NCI-H82 treated with DMSO at 0.1 percent for 48 hours (cell line): ENCODE results near the gene GRN.
"Not testable (repeated sequence)": the region's sequence is repeated elsewhere in the genome, so short reads cannot be mapped to it uniquely, and the experiment has no call there.

Experiments used
- DNase-seq: peaks from one replicate; lab custom pipeline; 2025; ENCODE audit not compliant: unreplicated experiment; lab: John Stamatoyannopoulos, UW

GRN gene

DNA sequence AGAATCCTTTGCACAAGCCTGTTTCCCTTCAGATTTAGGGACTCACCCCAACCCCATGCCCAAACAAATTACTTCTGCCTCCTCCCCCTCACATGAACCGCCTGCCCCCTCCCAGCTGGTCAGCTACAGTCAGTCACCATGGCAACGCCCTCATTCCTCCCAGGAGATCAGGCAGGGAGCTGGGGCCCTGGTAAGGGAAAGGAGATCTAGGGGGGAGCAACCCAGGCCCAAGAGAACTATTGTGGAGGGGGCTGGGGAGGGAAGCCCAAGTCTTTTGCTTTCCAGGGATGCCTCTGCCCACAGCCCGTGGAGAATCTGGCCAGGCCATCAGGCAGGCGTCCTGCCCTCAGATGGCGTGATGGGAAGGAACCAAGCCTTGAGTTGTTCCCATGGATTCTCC lies 15.7 kb downstream of the GRN start:
- DNase-seq = no peak

DNA sequence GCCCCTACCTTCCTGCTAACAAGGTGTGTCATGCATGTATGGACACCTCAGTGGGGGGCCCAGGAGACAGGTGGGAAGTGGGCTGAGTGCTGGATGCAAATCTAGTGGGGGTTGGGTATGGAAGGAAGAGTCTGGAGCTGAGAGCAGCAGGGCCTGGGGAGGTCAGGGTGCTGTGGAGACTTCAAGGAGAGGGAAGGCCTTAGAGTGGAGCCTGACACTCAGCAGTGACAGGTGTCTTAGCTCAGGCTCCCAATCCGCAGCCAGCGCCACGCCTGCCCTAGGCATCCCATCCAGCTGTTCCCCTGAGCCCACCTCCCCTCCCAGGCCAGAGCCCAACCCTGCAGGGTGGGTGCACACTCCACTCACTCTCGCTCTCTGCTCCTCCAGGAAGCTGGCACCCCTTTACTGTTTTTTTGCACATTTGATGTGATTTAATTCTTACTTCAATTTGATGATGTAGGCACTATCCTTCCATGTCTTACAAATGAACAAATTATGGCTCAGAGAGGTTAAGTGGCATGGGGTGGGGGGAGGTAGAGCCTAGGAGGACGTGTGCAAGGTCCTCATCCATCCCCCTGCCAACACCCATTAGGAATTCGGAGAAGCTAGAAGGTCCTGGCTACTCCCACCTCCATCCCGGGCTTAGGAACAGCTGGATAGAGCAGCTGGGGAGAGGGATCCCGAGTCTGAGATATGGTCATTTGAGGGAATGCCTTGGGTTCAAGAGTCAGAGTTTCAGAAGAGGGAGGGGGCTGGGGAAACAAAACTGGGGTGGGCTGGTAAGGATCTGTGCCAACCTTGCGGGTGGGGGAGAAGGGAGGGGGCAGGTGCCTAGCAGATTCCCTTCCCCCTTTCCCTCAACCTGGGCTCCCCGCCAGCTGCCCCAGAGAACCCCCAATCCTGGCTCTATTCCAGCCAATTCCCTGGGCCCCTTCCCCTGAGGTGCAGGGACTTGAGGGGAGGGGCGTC lies 16.5 kb downstream of the GRN start:
- DNase-seq = no peak

DNA sequence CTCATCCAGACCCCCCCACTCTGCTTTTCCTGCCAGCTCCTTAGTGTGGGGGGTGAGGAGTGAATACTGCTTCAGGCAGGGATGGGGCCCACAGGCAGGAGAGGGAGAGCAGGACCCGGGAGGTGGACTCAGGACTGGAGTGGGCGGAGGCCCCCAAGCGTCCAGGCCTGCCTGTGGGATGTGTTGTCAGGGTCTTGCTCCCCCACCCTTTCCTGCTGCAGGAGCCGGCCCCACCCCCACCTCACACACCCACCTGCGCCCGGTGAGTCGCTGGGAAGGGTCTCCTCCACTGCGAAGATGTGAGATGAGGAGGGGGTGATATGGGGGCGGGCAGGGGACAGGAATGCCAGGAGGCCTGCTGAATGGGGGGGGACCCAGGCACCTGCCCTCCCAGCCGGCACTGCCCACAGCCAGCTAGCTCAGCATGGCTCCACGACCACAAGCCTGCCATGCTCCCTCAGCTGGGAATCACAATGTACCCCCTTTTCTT lies 17.4 kb downstream of the GRN start:
- no peak for DNase-seq

DNA sequence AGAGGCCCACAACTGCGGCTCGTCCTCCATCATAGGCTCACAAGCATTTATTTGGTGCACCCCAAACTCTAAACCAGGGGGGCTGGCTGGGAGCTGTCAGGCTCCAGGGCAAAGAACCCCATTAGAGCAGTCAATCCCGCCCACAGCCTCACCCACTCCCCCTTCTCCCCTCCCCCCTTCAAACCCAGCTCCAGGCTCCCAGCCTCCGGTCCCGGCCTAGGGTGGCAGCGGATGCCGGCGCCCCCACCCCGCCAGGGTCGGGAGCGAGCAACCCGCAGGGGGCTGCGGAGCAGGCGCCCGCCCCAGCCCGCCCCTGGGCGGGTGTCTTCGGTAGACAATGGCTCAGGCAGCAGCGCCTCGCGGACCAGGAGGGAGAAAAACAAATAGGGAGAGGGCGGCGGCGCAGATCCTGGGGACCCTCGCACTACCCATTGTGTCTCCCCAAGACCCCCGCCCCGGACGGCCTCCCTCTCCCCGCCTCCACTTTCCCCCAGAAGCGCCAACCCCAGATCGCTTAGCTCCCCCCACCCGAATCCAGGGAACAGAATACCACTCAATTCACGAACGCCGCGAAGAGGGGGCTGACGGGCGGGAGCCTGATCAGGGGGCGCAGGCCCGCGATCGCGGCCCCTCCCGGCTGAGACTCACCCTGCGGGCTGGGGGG lies 18.0 kb downstream of the GRN start:
- DNase-seq = no peak

DNA sequence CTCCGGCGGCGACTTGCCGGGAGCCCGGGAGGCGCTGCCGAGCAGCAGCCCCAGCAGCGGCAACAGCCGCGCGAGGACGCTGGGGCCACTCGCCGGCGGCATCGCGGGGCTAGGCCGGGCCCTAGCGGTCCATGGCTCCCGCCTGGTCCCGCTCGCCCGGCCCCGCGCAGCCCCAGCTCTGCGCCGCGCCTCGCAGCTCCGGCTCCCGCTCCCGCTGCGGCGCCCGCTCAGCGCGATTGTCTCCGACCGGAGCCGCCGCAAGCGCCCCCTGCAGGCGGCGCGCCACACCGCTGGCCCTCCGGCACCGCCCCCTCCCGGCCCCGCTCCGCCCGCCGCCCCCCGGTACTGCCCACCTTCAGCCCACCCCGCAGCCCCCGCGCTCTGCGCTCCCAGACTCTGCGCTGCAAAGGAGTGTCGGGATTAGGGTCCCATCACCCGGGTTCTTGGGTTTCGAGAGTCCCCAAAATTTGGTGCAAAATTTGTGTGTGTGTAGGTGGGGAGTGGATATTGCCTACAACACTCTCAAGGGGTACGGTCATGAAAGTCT lies 18.6 kb downstream of the GRN start, which contains the start of gene FAM171A2:
TSS of gene FAM171A2 (minus strand) at position 241 of the 547 bp plus-strand sequence. CDS start at position 102, 139 bp downstream.
- peak; percentile 29 for DNase-seq

DNA sequence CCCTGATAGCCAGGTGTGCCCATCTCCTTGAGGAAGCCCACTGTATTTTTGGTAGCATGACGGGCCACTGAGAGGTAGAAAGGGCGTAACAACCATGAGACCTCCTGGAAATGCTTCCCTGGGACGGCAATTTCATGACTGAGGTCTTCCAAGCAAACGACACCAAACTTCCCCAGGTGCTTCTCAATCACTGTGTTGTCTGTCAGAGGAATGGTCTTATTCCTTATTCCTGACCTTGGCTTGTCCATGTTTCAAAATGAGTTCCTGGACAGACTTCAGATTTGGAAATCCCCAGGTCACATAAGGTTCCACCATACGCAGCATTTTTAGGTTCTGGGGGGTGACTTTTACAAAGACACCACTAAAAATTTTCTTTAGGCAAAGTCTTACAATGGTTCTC lies 19.9 kb downstream of the GRN start:
- not testable (repeated sequence) for DNase-seq

DNA sequence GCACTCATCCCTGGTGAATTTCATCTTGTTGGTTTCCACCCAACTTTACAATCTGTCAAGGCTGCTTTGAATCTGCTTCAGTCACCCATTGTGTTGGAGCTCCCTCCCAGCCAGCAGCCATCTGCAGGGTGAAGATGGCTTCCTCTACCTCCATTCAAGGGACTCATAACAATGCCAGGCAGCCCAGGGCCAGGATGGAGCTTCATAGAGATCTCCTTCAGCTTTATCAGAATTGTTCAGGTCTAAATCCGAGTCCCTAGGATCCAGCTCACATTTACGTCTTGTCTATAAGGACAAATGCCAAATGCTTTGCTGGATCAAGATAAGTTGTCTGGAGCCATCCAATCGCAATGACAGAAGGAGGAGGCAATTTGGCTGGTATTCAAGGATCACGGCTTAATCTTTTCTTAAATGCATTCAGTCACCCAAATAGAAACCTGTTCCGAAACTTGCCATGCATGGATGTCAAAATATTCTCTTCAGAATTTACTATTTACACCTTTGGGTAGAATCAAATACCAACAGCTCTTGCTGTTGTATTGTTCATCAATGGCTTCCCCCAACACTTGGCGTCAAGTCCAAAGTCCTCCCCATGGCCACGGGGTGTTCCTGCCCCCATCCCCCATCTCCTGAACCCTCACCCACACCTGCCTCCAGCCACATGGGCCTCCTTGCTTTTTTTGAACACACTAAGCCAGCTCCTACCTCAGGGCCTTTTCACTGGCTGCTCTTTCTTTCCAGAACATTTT lies 22.3 kb downstream of the GRN start:
- DNase-seq = peak; percentile 50

DNA sequence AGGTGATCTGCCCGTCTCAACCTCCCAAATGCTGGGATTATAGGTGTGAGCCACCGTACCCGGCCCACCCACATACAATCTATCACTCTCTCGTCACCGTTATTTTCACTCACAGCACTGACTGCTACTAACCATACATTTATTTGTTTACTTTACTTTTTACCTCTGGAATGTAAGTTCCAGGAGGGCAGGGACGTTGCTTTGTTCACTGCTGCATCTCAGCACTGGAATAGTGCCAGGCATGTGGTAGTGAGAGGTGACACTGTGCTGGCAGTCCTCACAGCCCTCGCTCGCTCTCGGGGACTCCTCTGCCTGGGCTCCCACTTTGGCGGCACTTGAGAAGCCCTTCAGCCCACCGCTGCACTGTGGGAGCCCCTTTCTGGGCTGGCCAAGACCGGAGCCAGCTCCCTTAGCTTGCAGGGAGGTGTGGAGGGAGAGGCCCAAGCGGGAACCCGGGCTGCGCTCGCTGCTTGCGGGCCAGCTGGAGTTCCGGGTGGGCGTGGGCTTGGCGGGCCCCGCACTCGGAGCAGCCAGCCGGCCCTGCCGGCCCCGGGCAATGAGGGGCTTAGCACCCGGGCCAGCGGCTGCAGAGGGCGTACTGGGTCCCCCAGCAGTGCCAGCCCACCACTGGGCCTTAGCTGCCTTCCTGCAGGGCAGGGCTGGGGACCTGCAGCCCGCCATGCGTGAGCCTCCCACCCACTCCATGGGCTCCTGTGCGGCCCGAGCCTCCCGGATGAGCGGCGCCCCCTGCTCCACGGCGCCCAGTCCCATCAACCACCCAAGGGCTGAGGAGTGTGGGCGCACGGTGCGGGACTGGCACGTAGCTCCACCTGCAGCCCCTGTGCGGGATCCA lies 23.5 kb downstream of the GRN start:
- not testable (repeated sequence) for DNase-seq

DNA sequence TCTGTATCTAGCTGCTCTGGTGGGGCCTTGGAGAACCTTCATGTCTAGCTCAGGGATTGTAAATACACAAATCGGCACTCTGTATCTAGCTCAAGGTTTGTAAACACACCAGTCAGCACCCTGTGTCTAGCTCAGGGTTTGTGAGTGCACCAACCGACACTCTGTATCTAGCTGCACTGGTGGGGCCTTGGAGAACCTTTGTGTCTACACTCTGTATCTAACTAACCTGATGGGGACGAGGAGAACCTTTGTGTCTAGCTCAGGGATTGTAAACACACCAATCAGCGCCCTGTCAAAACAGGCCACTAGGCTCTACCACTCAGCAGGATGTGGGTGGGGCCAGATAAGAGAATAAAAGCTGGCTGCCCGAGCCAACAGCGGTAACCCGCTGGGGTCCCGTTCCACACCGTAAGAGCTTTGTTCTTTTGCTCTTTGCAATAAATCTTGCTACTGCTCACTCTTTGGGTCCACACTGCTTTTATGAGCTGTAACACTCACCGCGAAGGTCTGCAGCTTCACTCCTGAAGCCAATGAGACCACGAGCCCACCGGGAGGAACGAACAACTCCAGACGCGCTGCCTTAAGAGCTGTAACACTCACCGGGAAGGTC lies 24.4 kb downstream of the GRN start:
- DNase-seq = not testable (repeated sequence)

DNA sequence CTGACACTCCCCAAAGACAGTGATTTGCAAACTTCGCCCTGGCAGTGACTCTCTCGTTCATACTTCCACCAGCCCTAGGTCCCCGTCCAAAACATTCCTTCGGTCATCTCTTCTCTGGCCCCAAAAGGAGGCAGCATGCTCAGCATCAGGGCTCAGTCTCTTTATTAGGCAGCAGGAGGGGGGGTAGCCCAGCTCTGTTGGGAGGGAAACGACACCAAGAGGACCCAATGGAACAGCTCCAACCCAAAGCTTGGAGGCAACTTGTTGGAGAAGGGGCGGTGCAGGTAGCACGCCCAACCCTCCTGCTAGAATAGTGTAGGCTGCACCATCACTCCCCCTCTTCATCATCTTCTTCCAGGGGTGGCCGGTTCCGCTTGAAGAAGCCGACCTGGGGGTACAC lies 26.9 kb downstream of the GRN start:
- DNase-seq = no peak

DNA sequence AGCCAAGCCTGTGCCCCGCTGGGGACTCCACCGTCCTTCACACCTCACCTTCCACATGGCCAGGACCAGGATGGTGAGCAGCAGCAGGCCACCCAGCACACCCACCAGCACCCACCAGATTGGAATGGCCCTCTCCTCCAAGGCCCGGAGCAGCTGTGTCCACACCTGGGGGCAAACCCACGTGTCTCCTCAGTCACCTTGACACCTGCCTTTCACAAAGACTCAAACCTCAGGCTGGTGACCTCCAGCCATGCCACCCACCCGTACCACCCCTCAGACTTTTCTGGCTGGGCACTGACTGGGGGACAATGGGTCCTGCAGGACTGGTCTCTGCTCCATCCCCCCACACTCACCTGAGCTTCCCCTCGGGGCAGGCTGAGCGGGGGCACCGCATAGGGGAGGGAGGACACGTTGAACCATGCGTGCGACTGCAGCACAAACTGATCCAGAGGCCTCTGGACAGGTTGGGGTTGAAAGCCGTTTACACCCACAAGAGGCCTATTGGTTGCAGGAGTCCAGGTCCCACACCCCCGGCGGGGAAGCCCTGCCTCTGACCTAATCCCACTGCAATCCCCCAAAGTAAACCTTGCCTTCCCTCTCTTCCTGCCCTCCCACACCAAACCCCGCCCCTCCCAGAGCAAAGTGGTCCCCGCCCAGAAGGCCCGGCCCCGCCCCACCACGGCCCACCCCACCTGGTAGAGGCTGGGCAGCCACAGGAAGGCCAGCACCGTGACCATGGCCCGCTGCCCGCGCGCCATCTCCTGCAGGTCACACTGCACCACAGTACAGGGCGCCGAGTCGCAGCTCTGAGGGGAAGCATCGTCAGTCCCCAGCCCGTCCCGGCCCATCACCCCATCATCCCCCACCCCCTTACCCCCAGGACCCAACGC lies 29.4 kb downstream of the GRN start:
- peak; percentile 71 for DNase-seq

DNA sequence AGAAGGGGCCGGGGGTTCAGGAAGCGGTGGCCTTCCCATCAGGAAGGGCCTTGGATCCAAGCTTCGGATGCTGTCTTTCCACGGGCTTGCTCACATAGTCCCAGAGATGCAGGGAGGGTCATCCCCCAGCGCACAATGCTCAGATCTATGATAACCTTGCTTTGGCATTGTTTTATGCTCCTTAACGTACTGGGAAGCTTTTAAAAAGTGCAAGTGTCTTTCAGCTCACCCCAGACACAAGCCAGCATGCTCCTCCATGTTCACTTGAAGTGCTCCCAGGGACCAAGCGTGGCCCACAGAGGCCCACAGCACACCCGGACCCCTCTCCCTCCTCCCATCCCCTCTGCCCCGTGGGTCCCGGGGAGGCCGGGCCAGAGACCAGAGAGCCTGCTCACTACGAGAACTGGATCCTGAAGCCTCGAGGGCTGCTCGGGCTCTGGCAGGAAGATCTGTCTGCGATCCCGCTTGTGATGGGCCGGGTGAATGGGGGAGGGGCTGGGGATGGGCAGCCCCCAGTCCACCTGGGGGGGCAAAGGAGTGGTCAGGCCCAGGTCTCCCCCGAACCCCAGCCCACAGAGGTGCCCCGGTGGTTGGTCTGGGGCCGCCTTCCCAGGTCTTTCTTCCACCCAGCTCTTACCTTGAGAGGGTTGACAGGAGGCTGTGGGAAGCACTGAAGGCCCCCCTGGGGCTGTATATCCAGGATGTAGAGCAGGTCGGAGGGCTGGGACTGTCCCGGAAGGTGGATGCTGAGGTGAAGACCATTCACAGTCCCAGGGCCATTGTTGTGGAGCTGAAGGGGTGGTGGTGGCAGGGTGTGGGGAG lies 30.3 kb downstream of the GRN start:
- DNase-seq = no peak

DNA sequence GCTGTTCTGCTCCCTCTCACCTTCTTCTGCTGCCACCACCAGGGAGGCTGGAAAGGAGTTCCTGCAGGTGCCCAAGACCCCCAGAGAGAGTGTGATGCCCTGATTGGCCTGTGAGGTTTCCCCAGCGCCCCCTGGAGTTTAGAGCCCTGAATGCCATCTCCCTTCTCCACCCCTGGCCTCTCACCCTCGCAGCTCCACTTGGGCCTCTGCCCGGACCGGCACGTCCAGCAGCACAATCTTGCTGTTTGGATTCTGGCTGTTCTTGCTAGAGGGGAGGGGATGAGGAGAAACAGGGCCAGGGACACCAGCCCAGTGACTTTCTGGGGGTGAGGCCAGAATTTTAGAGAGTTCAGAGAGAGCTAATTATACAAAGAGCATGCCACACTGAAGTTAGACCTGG lies 31.0 kb downstream of the GRN start:
- DNase-seq = peak; percentile 18

DNA sequence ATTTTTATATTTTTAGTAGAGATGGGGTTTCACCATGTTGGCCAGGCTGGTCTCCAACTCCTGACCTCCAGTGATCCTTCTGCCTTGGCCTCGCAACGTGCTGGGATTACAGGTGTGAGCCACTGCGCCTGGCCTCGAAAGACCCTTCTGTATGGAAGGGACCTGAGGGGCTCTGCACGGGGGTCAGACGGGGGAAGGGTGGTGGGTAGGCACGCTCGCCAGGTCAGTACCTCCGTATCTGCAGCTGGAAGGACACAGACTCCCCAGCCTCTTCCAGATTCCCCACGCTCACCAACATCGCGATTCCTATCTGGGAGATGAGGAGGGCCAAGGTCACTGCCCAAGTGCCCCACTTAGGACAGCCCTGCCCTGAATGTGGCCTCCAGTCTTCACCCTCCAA lies 31.7 kb downstream of the GRN start:
- DNase-seq = no peak

DNA sequence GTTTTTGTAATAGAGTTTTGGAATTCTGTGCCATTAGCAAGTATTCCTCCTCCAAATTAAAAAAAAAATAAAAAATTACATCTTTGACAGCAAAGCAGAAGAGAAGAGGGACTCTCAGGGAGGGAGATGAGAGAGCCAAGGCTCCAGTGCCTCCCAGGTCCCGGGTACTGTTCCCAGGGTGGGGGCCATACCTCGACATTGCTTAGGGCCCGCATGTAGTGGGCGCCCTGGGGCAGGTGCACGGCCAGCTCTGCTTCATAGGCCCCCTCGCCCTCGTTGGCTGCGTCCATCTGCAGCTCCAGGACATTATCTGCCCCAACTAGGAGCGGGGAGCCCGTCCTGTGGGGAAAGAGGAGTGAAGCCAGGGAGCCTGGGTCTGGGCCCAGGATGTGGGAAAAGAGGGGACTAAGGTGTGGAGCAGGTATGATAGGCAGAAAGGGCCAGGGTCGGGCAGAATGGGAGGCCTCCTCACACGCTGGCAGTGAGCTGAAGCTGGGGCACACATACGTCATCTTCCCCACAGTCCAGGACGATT lies 33.1 kb downstream of the GRN start:
- DNase-seq = no peak

DNA sequence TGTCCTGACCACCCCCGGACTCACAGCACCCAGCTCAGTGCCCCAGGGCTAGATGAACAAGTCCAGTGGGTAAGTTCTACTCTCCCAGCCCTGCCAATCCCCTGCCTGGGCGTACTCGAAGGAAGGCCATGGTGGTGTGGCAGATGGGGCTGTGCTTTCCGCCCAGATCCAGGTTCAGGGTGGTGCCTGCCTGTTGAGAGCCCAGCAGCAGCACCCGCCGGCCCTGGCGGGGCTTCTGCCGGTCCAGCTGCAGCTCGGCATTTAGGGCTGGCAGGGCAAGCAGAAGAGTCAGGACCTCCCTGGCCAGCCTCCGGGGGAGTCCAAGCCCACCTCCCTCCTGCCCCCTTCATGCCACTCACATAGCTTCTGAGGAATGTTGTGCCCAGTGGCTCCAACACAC lies 34.8 kb downstream of the GRN start:
- no peak for DNase-seq

DNA sequence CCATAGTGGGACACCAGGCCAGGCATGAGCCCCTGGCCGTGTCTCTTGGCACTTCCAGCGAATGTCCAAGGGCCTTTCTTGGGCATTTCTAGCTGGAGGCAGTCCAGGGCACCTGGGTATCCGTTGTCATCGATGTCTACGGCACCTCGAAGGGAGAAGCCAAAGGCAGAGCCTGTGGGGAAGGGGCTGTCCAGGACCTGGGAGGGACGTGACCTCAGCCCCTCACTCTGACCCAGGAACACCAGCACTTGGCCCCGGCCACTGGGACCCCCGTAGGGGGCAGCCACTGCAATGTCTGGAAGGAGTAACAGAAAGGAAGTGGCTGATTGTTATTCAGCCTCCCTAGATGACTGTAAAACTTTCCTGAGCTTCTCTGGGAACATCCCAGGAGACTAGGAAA lies 35.7 kb downstream of the GRN start:
- no peak for DNase-seq
